Endothelial cell of umbilical vein (primary cell): ENCODE results near the gene TMIGD3.

Experiments
- EZH2 ChIP-seq: IDR thresholded peaks from 2 replicates; pipeline ENCODE4 v1.6.1; 2012; ENCODE audit warnings: borderline replicate concordance, low read depth, mild to moderate bottlenecking, moderate library complexity, low read length, inconsistent platforms; ENCODE audit not compliant: severe bottlenecking
- GATA2 ChIP-seq: IDR thresholded peaks from 2 replicates; pipeline ENCODE4 v1.7.0; 2011; ENCODE audit warnings: low read depth, mild to moderate bottlenecking, moderate library complexity, mixed read lengths, low read length; ENCODE audit not compliant: insufficient read length, insufficient read depth
- JUN ChIP-seq: IDR thresholded peaks from 2 replicates; pipeline ENCODE4 v1.6.1; 2011; ENCODE audit warnings: borderline replicate concordance, low read depth; ENCODE audit not compliant: insufficient read length, insufficient read depth
- POLR2A ChIP-seq: IDR thresholded peaks from 2 replicates; pipeline ENCODE4 v1.6.1; 2012; ENCODE audit warnings: low read depth, mild to moderate bottlenecking, control low read depth, low read length
- POLR2AphosphoS5 ChIP-seq: IDR thresholded peaks from 2 replicates; pipeline ENCODE4 v1.6.1; 2012; ENCODE audit warnings: low read depth, mild to moderate bottlenecking, control low read depth, low read length, moderate library complexity; ENCODE audit not compliant: insufficient read depth
- TF ChIP-seq, protein P1 (sequence below), 2 donors: IDR thresholded peaks; 1 replicate in 1 of 2; 2 replicates in 1 of 2; pipeline ENCODE4 v1.5.1; 2011; ENCODE audit warnings: low read length in 2 of 2, mild to moderate bottlenecking in 2 of 2, moderate library complexity in 2 of 2, control low read depth in 1 of 2, inconsistent platforms in 1 of 2, low read depth in 1 of 2; ENCODE audit not compliant: insufficient read depth in 1 of 2; ENCODE audit errors: extremely low read depth in 1 of 2

DNA sequence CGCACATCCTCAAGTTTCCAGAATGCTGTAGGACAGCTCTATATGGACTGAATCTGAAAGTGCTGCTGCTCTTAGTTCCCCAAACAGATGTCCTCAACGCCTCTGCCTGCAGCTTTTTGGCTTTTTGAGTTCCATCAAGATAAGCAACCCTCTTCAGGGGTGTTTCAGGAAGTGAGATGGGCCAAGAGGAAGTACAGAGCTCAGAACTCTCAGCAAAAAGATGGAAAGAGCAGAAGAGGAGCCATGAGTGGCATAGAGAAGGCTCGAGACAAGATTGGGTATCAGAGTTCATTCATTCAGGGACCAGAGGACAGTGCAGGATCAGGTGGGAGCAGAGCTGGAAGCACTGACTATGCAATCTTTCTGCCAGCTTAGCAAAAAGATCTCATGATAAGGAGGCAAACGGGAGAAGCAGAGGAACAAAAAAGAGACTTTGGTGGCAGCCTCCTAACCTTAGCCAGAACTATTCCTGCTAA, at the start of gene TMIGD3, which contains the start of gene ADORA3:
- TF ChIP-seq, protein P1, sequence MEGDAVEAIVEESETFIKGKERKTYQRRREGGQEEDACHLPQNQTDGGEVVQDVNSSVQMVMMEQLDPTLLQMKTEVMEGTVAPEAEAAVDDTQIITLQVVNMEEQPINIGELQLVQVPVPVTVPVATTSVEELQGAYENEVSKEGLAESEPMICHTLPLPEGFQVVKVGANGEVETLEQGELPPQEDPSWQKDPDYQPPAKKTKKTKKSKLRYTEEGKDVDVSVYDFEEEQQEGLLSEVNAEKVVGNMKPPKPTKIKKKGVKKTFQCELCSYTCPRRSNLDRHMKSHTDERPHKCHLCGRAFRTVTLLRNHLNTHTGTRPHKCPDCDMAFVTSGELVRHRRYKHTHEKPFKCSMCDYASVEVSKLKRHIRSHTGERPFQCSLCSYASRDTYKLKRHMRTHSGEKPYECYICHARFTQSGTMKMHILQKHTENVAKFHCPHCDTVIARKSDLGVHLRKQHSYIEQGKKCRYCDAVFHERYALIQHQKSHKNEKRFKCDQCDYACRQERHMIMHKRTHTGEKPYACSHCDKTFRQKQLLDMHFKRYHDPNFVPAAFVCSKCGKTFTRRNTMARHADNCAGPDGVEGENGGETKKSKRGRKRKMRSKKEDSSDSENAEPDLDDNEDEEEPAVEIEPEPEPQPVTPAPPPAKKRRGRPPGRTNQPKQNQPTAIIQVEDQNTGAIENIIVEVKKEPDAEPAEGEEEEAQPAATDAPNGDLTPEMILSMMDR (IDR thresholded peaks at IDR 0.05; ENCODE audit: extremely low read depth in 1 of 2, insufficient read depth in 1 of 2, low read depth in 1 of 2, low read length in 2 of 2) = no peak
- TF ChIP-seq JUN (no peak), POLR2A (no peak), POLR2AphosphoS5 (no peak), EZH2 (no peak), GATA2 (no peak)
